PFSK-1 (cell line): ENCODE results near the gene NUDT3.

Experiments
- FOXP2 ChIP-seq: optimal IDR thresholded peaks from 2 replicates; pipeline ENCODE3; 2011; ENCODE audit warnings: borderline replicate concordance, control low read depth, inconsistent platforms; ENCODE audit not compliant: insufficient read depth; ENCODE audit errors: extremely low read length, extremely low read depth
- POLR2AphosphoS5 ChIP-seq: IDR thresholded peaks from 2 replicates; pipeline ENCODE4 v1.6.1; 2012; ENCODE audit warnings: low read depth, mild to moderate bottlenecking, control low read depth, low read length, moderate library complexity
- SIN3A ChIP-seq: IDR thresholded peaks from 2 replicates; pipeline ENCODE4 v1.6.1; 2012; ENCODE audit warnings: mild to moderate bottlenecking, low read length, moderate library complexity, borderline replicate concordance; ENCODE audit not compliant: insufficient read depth
- TAF1 ChIP-seq: IDR thresholded peaks from 2 replicates; pipeline ENCODE4 v1.6.1; 2012; ENCODE audit warnings: low read length, control low read depth, borderline replicate concordance; ENCODE audit not compliant: insufficient read depth
- TF ChIP-seq, protein P1 (sequence below), 2 experiments: IDR thresholded peaks; 2 replicates each; pipeline versions ENCODE4 v1.6.1 to v1.8.0; 2011 to 2012; ENCODE audit warnings: low read depth in 2 of 2, low read length in 2 of 2, control low read depth in 1 of 2, inconsistent platforms in 1 of 2, mild to moderate bottlenecking in 1 of 2, moderate library complexity in 1 of 2; ENCODE audit not compliant: insufficient read depth in 1 of 2

Gene NUDT3

DNA sequence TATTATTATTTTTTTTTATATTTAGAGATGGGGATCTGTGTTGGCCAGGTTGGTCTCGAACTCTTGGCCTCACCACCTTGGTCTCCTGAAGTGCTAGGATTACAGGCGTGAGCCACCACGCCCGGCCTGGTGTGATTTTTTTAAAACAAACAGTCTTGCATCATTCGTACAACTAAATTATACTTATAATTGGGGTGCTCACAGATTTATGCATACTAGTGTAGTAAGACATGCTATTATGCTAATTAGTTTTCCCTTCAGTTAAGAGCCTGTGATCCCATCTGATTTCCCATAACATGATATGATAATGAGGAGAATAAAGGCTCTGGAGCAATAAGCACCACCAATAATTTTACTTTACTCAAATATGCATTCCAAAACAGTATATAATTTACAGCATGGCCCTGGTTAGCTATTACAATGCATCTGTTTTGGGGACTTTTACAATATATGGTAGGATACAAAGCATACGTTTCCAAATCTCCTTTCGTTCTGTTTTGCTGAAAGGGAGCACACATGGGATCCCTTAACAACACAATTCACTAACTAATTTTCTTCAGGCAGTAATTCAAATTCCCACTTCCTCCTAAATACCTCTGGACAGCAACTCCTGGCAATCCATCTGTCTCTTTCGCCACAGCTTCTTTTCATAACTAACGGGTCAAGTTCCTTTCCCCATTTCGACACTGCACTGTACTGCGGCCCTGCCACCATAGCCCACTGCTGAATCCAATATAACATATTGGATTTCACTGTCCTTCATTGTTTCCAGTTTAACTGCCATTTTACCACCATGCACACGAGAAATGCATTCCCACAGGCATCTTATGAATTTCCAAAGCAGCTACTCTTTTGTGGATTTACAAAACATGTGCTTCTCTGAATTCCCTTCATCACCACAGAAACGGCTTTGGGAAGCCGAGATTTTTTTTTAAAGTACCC is 1.7 kb downstream of the NUDT3 start:
- 0 out of 2 replicates have a peak, but pooled peaks have one; percentile 66 for TF ChIP-seq TAF1
- TF ChIP-seq SIN3A: peak; percentile 87; the same call in 1 of the 2 replicates
- TF ChIP-seq FOXP2: no peak
- peak; percentile 28; the same call in 1 of the 2 replicates for TF ChIP-seq POLR2AphosphoS5
- TF ChIP-seq, protein P1, sequence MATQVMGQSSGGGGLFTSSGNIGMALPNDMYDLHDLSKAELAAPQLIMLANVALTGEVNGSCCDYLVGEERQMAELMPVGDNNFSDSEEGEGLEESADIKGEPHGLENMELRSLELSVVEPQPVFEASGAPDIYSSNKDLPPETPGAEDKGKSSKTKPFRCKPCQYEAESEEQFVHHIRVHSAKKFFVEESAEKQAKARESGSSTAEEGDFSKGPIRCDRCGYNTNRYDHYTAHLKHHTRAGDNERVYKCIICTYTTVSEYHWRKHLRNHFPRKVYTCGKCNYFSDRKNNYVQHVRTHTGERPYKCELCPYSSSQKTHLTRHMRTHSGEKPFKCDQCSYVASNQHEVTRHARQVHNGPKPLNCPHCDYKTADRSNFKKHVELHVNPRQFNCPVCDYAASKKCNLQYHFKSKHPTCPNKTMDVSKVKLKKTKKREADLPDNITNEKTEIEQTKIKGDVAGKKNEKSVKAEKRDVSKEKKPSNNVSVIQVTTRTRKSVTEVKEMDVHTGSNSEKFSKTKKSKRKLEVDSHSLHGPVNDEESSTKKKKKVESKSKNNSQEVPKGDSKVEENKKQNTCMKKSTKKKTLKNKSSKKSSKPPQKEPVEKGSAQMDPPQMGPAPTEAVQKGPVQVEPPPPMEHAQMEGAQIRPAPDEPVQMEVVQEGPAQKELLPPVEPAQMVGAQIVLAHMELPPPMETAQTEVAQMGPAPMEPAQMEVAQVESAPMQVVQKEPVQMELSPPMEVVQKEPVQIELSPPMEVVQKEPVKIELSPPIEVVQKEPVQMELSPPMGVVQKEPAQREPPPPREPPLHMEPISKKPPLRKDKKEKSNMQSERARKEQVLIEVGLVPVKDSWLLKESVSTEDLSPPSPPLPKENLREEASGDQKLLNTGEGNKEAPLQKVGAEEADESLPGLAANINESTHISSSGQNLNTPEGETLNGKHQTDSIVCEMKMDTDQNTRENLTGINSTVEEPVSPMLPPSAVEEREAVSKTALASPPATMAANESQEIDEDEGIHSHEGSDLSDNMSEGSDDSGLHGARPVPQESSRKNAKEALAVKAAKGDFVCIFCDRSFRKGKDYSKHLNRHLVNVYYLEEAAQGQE (IDR thresholded peaks at IDR 0.05; ENCODE audit: insufficient read depth in 1 of 2, low read depth in 2 of 2, low read length in 2 of 2): peak; percentile 39 to 87; a peak in 3 of 4 replicates

GRCh38 chr6:34389034-34389433 is 3.4 kb downstream of the NUDT3 start:
- TF ChIP-seq TAF1 (no peak), SIN3A (no peak), POLR2AphosphoS5 (no peak), FOXP2 (no peak)
- TF ChIP-seq, protein P1 (IDR thresholded peaks at IDR 0.05; ENCODE audit: insufficient read depth in 1 of 2, low read depth in 2 of 2, low read length in 2 of 2): no peak

GRCh38 chr6:34388421-34388820 is 4.0 kb downstream of the NUDT3 start:
- no peak for TF ChIP-seq TAF1
- no peak for TF ChIP-seq FOXP2
- no peak for TF ChIP-seq POLR2AphosphoS5
- TF ChIP-seq SIN3A: no peak
- TF ChIP-seq, protein P1 (IDR thresholded peaks at IDR 0.05; ENCODE audit: insufficient read depth in 1 of 2, low read depth in 2 of 2, low read length in 2 of 2): no peak

DNA sequence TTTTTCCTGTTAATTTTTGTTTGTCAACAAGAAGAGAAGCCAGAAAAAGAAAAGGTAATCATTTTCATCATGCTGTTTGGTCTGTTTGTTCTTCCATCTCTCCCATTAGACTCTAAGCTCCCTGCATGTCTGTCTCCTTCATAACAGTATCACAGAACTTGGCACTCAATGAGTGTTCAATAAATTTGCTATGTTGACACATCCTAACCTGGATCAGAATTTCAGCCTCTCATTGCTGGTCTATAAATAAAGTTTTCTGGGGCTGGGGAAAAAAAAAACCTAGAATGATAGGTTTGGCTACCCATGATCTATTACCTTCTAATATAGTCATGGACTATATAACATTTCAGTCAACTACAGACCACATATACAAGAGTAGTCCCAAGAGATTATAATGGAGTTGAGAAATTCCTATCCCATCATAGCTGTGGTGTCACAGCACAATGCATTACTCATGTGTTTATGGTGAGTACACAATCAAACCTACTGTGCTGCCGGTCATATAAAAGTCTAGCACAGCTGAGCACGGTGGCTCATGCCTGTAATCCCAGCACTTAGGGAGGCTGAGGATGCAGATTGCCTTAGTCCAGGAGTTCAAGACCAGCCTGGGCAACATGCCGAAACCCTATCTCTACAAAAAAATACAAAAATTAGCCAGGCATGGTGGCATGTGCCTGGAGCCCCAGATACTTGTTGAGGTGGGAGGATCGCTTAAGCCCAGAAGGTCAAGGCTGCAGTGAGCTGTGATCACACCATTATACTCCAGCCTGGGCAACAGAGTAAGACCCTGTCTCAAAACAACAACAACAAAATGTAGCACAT is 5.9 kb downstream of the NUDT3 start:
- TF ChIP-seq, protein P1 (IDR thresholded peaks at IDR 0.05; ENCODE audit: insufficient read depth in 1 of 2, low read depth in 2 of 2, low read length in 2 of 2): no peak
- TF ChIP-seq SIN3A: no peak
- TF ChIP-seq POLR2AphosphoS5: no peak
- no peak for TF ChIP-seq FOXP2
- TF ChIP-seq TAF1: no peak
